Measurements from ENCODE around the gene CPTP.

Gene CPTP

DNA sequence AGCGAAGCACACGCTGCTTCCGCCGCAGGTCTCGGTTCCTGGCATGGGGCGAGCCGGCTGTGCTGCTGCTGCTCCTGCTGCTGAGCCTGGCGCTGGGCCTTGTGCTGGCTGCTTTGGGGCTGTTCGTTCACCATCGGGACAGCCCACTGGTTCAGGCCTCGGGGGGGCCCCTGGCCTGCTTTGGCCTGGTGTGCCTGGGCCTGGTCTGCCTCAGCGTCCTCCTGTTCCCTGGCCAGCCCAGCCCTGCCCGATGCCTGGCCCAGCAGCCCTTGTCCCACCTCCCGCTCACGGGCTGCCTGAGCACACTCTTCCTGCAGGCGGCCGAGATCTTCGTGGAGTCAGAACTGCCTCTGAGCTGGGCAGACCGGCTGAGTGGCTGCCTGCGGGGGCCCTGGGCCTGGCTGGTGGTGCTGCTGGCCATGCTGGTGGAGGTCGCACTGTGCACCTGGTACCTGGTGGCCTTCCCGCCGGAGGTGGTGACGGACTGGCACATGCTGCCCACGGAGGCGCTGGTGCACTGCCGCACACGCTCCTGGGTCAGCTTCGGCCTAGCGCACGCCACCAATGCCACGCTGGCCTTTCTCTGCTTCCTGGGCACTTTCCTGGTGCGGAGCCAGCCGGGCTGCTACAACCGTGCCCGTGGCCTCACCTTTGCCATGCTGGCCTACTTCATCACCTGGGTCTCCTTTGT lies 9.1 kb downstream of the CPTP start:
- Histone ChIP-seq H3K4me3 (ENCODE audit: low read depth, low read length) (no peak overlapping the region), H3K4me2 (ENCODE audit: low read length) (no peak overlapping the region), H3K79me2 (peaks cover 2% of the 10 kb centered on the region), H3K27ac (no peak overlapping the region), H3K27me3 (ENCODE audit: control insufficient read depth, insufficient read depth, low read length) (no peaks in the 10 kb centered on the region), H2AFZ (no peak overlapping the region), H3K4me1 (no peaks in the 10 kb centered on the region), H3K36me3 (ENCODE audit: control insufficient read depth, insufficient read depth, low read length) (no peaks in the 10 kb centered on the region), H3K9me3 (ENCODE audit: control insufficient read depth, low read length) (no peaks in the 10 kb centered on the region), H3K9ac (no peak overlapping the region)
- TF ChIP-seq CTCF (IDR thresholded peaks at IDR 0.05) = no peak

GRCh38 chr1:1334835-1335234 lies 10.2 kb downstream of the CPTP start:
- H3K4me3 ChIP-seq (ENCODE audit: low read depth, low read length) = no peak overlapping the region
- no peaks in the 10 kb centered on the region for H3K9me3 ChIP-seq (ENCODE audit: control insufficient read depth, low read length)
- no peaks in the 10 kb centered on the region for H3K4me1 ChIP-seq
- no peaks in the 10 kb centered on the region for H3K27me3 ChIP-seq (ENCODE audit: control insufficient read depth, insufficient read depth, low read length)
- no peaks in the 10 kb centered on the region for H3K36me3 ChIP-seq (ENCODE audit: control insufficient read depth, insufficient read depth, low read length)
- no peak overlapping the region for H3K27ac ChIP-seq
- H3K9ac ChIP-seq = no peak overlapping the region
- peaks cover 2% of the 10 kb centered on the region for H3K79me2 ChIP-seq
- H2AFZ ChIP-seq = no peak overlapping the region
- no peak overlapping the region for H3K4me2 ChIP-seq (ENCODE audit: low read length)
- TF ChIP-seq CTCF (IDR thresholded peaks at IDR 0.05) = no peak

DNA sequence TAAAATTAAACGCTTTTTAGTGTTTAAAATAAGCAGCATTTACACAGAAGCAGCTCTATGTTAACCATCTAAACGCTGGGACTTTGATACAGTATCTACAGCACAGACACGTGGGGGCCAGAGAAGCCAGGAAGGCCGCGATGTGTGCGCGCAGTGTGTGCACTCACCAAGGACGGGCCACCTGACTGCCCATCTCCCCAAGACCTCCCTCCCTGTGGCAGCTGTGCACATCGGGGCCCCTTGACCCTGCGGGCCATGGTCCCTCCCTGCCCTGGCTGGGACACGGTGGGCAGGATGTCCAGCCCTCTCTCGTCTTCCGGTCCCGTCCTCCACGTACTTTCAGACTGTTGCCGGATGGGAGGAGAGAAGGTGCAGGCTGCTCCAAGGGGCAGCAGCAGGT lies 10.7 kb downstream of the CPTP start:
- Histone ChIP-seq H3K9me3 (ENCODE audit: control insufficient read depth, low read length) (no peaks in the 10 kb centered on the region), H3K4me3 (ENCODE audit: low read depth, low read length) (no peak overlapping the region), H3K9ac (no peak overlapping the region), H2AFZ (no peak overlapping the region), H3K27ac (no peak overlapping the region), H3K36me3 (ENCODE audit: control insufficient read depth, insufficient read depth, low read length) (no peaks in the 10 kb centered on the region), H3K4me2 (ENCODE audit: low read length) (no peak overlapping the region), H3K79me2 (peaks cover 2% of the 10 kb centered on the region), H3K27me3 (ENCODE audit: control insufficient read depth, insufficient read depth, low read length) (no peaks in the 10 kb centered on the region), H3K4me1 (no peaks in the 10 kb centered on the region)
- no peak for TF ChIP-seq CTCF (IDR thresholded peaks at IDR 0.05)

GRCh38 chr1:1335792-1336248 lies 11.2 kb downstream of the CPTP start:
- Histone ChIP-seq H3K4me2 (ENCODE audit: low read length) (no peak overlapping the region), H3K4me1 (no peaks in the 10 kb centered on the region), H3K9me3 (ENCODE audit: control insufficient read depth, low read length) (no peaks in the 10 kb centered on the region), H3K4me3 (ENCODE audit: low read depth, low read length) (no peak overlapping the region), H3K27me3 (ENCODE audit: control insufficient read depth, insufficient read depth, low read length) (no peaks in the 10 kb centered on the region), H2AFZ (no peak overlapping the region), H3K27ac (no peak overlapping the region), H3K36me3 (ENCODE audit: control insufficient read depth, insufficient read depth, low read length) (no peaks in the 10 kb centered on the region), H3K9ac (no peak overlapping the region), H3K79me2 (peaks cover 1% of the 10 kb centered on the region)
- no peak for TF ChIP-seq CTCF (IDR thresholded peaks at IDR 0.05)

- TF ChIP-seq CTCF (IDR thresholded peaks at IDR 0.05) = no peak
- H3K9ac ChIP-seq = no peak overlapping the region
Observed at GRCh38 chr1:1336446-1336845, 11.8 kb downstream of the CPTP start.

More at GRCh38 chr1:1336446-1336845, 11.8 kb downstream of the CPTP start:
- no peaks in the 10 kb centered on the region for H3K36me3 ChIP-seq (ENCODE audit: control insufficient read depth, insufficient read depth, low read length)
- no peaks in the 10 kb centered on the region for H3K79me2 ChIP-seq
- H3K27me3 ChIP-seq (ENCODE audit: control insufficient read depth, insufficient read depth, low read length) = no peaks in the 10 kb centered on the region
- no peaks in the 10 kb centered on the region for H3K9me3 ChIP-seq (ENCODE audit: control insufficient read depth, low read length)
- no peak overlapping the region for H3K27ac ChIP-seq
- no peak overlapping the region for H3K4me3 ChIP-seq (ENCODE audit: low read depth, low read length)
- no peaks in the 10 kb centered on the region for H3K4me1 ChIP-seq
- H2AFZ ChIP-seq = no peak overlapping the region
- no peak overlapping the region for H3K4me2 ChIP-seq (ENCODE audit: low read length)

Measured in parathyroid adenoma (tissue), 2 donors.